ENCODE data around the gene NMB.
"Not testable (repeated sequence)": the region's sequence is repeated elsewhere in the genome, so short reads cannot be mapped to it uniquely, and the experiment has no call there.

The NMB gene

GRCh38 chr15:84658080-84658787 is at the start of gene NMB:
Gene NMB, minus strand, starts transcription at chr15:84658199. Its CDS starts 47 bp downstream, at chr15:84658152.
- FAIRE-seq: no peak
- peak; percentile 46 for DNase-seq (ENCODE audit: low spot score)

- DNase-seq (ENCODE audit: low spot score) (no peak), FAIRE-seq (no peak)
Measured at GRCh38 chr15:84703808-84704207, 45.8 kb upstream of the NMB start.

GRCh38 chr15:84702961-84703482 is 45.0 kb upstream of the NMB start:
- DNase-seq (ENCODE audit: low spot score) (no peak), FAIRE-seq (no peak)

- no peak for DNase-seq (ENCODE audit: low spot score)
- FAIRE-seq: no peak
Measured at GRCh38 chr15:84699538-84700191, 41.7 kb upstream of the NMB start.

- FAIRE-seq (peak; percentile 75), DNase-seq (ENCODE audit: low spot score) (no peak)
Measured at GRCh38 chr15:84697236-84697990, 39.4 kb upstream of the NMB start.

- FAIRE-seq: no peak
Measured at GRCh38 chr15:84696757-84697156, 38.8 kb upstream of the NMB start.

GRCh38 chr15:84690342-84690741 is 32.3 kb upstream of the NMB start:
- FAIRE-seq: no peak
- DNase-seq (ENCODE audit: low spot score): no peak

More at GRCh38 chr15:84696757-84697156, 38.8 kb upstream of the NMB start:
- DNase-seq (ENCODE audit: low spot score): no peak

- FAIRE-seq: no peak
- no peak for DNase-seq (ENCODE audit: low spot score)
Measured at GRCh38 chr15:84689858-84690257, 31.9 kb upstream of the NMB start.

- not testable (repeated sequence) for DNase-seq (ENCODE audit: low spot score); FAIRE-seq
Measured at GRCh38 chr15:84686446-84686845, 28.4 kb upstream of the NMB start.

- DNase-seq (ENCODE audit: low spot score) (peak; percentile 64), FAIRE-seq (peak; percentile 63)
Measured at GRCh38 chr15:84685304-84685703, 27.3 kb upstream of the NMB start.

GRCh38 chr15:84684092-84684491 is 26.1 kb upstream of the NMB start:
- peak; percentile 59 for DNase-seq (ENCODE audit: low spot score)
- FAIRE-seq: peak; percentile 88

- peak; percentile 58 for DNase-seq (ENCODE audit: low spot score)
- no peak for FAIRE-seq
Measured at GRCh38 chr15:84681831-84682230, 23.8 kb upstream of the NMB start.

- FAIRE-seq (no peak), DNase-seq (ENCODE audit: low spot score) (no peak)
Measured at GRCh38 chr15:84671211-84671610, 13.2 kb upstream of the NMB start.

GRCh38 chr15:84669726-84670125 is 11.7 kb upstream of the NMB start:
- DNase-seq (ENCODE audit: low spot score): no peak
- FAIRE-seq: no peak

GRCh38 chr15:84668221-84668982 is 10.4 kb upstream of the NMB start:
- no peak for DNase-seq (ENCODE audit: low spot score)
- FAIRE-seq: no peak

GRCh38 chr15:84666373-84666772 is 8.4 kb upstream of the NMB start:
- FAIRE-seq (no peak), DNase-seq (ENCODE audit: low spot score) (no peak)

- FAIRE-seq (no peak), DNase-seq (ENCODE audit: low spot score) (no peak)
Measured at GRCh38 chr15:84661001-84661400, 3.0 kb upstream of the NMB start.

- no peak for DNase-seq (ENCODE audit: low spot score)
- FAIRE-seq: no peak
Measured at GRCh38 chr15:84659904-84660781, 2.1 kb upstream of the NMB start.

GRCh38 chr15:84658788-84659411 is 901 bp upstream of the NMB start:
- FAIRE-seq: no peak
- no peak for DNase-seq (ENCODE audit: low spot score)

GRCh38 chr15:84657748-84658079 is 285 bp downstream of the NMB start:
- no peak for FAIRE-seq

More at GRCh38 chr15:84657748-84658079, 285 bp downstream of the NMB start:
- no peak for DNase-seq (ENCODE audit: low spot score)

Measured in RCC 7860 (cell line).